Mammary epithelial cell (primary cell): Measurements from ENCODE around the gene BLOC1S3.

Source experiments
- EZH2 ChIP-seq: IDR thresholded peaks from 2 replicates; pipeline ENCODE4 v1.6.1; 2012; ENCODE audit warnings: low read length, inconsistent platforms, borderline replicate concordance
- TF ChIP-seq, protein P1 (sequence below), 2 donors: IDR thresholded peaks in 1 of 2; conservative IDR thresholded peaks in 1 of 2; 2 replicates each; pipeline ENCODE4 v1.5.1; 2011 to 2012; ENCODE audit warnings: inconsistent platforms in 2 of 2, low read length in 2 of 2, mild to moderate bottlenecking in 2 of 2, control low read depth in 1 of 2, low read depth in 1 of 2; ENCODE audit not compliant: insufficient read depth in 1 of 2; ENCODE audit errors: extremely low read depth in 1 of 2

DNA sequence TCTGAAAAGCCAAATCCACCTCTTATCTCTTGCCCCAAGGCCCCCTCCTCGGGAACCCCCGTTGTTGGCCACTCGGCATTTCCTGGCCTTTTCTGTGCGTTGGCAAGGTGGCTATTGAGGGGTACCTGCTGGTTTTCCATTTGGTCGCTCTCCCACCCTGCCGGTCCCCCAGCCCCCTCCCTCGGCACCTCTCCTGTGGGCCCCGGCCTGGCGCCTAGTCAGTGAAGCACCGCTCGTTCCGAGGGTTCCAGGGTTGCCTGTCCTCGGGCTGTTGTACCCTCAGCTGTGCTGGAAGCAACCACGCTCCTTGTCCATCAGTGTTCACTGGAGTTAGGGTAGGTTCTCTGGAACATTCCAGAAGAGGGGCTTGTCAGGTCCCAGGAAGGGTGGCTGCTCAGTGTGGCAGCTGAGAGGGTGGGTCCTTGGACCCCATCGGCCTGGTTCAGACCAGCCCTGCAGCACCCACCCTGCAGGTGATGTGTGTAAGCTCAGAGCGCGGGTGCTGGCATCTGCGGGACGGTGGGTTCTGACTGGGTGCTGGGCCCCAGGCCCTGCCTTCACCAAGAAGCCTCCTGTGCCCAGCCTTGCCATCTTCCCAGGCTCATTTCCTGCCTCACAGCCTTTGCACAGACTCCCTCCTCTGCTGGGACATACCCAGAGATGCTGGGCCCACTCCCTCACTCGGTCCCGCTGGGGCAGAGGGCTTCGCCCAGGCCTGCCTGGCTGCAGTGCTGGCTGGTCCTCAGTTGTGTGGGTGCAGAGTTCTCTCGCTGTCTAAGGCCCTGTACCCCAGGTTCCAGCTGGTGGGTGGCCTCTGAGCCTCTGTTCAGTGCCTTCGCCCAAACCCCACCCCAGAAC lies 39.1 kb upstream of the BLOC1S3 start:
- TF ChIP-seq, protein P1, sequence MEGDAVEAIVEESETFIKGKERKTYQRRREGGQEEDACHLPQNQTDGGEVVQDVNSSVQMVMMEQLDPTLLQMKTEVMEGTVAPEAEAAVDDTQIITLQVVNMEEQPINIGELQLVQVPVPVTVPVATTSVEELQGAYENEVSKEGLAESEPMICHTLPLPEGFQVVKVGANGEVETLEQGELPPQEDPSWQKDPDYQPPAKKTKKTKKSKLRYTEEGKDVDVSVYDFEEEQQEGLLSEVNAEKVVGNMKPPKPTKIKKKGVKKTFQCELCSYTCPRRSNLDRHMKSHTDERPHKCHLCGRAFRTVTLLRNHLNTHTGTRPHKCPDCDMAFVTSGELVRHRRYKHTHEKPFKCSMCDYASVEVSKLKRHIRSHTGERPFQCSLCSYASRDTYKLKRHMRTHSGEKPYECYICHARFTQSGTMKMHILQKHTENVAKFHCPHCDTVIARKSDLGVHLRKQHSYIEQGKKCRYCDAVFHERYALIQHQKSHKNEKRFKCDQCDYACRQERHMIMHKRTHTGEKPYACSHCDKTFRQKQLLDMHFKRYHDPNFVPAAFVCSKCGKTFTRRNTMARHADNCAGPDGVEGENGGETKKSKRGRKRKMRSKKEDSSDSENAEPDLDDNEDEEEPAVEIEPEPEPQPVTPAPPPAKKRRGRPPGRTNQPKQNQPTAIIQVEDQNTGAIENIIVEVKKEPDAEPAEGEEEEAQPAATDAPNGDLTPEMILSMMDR (conservative IDR thresholded peaks at IDR 0.05 in 1 of 2, IDR thresholded peaks at IDR 0.05 in 1 of 2; ENCODE audit: extremely low read depth in 1 of 2, insufficient read depth in 1 of 2, low read depth in 1 of 2, low read length in 2 of 2) = no peak
- TF ChIP-seq EZH2 = no peak
